Testis (tissue), 3 donors: ENCODE measurements around the gene DRD5. TPM values are rescaled to one million over a fixed set of nuclear protein-coding genes. Genes with fewer than 3 reads are reported as not detected.
A peak's percentile ranks its signal among the peaks of the same experiment; 100 is the strongest.

Experiments
- DNase-seq: peaks from one replicate; pipeline ENCODE4 v3.0.0-alpha.2; 2019
- H3K27ac ChIP-seq, 2 donors: fragments of 200-600 bp; sonication (generic); one replicate each; pipeline ENCODE4 v1.5.1; 2019
- H3K27me3 ChIP-seq: fragments of 200-600 bp; sonication (generic); one replicate; pipeline ENCODE4 v1.5.1; 2019
- H3K36me3 ChIP-seq: fragments of 200-600 bp; sonication (generic); one replicate; pipeline ENCODE4 v1.5.1; 2017; ENCODE audit warnings: low read depth; ENCODE audit errors: missing control alignments
- H3K4me1 ChIP-seq: fragments of 200-600 bp; sonication (generic); one replicate; pipeline ENCODE4 v1.5.1; 2019
- H3K4me3 ChIP-seq, 2 donors: fragments of 200-600 bp; sonication (generic); one replicate each; pipeline ENCODE4 v1.5.1; 2017 to 2019
- H3K9me3 ChIP-seq: fragments of 200-600 bp; sonication (generic); one replicate; pipeline ENCODE4 v1.5.1; 2017
- CTCF ChIP-seq, 3 experiments: fragments of 450-650 bp in 2 of 3; fragments of 200-600 bp in 1 of 3; sonication (generic) in 1 of 3; IDR thresholded peaks; one replicate each; pipeline ENCODE4 v1.5.1; 2016 to 2019; ENCODE audit warnings: antibody characterized with exemption in 3 of 3, mild to moderate bottlenecking in 2 of 3, moderate library complexity in 1 of 3
- POLR2A ChIP-seq: fragments of 450-650 bp; IDR thresholded peaks from one replicate; pipeline ENCODE4 v1.6.1; 2017; ENCODE audit warnings: antibody characterized with exemption, mild to moderate bottlenecking, moderate library complexity
- WGBS, 2 donors: methylation state at CpG; one replicate each; pipeline ENCODE4 v1.1.5; 2018; 5-methylcytosine and 5-hydroxymethylcytosine counted together
- intact Hi-C: fragments of 100-400 bp; cut with DNase I; formaldehyde crosslinking; loops from one replicate; pipeline ENCODE4 v1.15.1; 2023; ENCODE audit warnings: low total_unique reads
- polyA plus RNA-seq: library from polyadenylated mRNA; stranded (reverse); fragments of 350-450 nt; fragmentation: Illumina TruSeq; extraction: RNeasy Lipid Tissue Mini Kit (QIAGEN cat#74804); gene quantifications from one replicate; pipeline ENCODE4 v1.2.3, GENCODE V29; 2014; ENCODE audit warnings: low read depth, low replicate concordance; ENCODE audit not compliant: insufficient read depth
- total RNA-seq, 2 donors: library from RNA; depleted of rRNA; stranded (reverse); fragments of >200 nt; gene quantifications; one replicate each; pipeline ENCODE4 v1.2.3, GENCODE V29; 2016

The DRD5 gene
- total and polyA plus RNA-seq, 3 donors from 2014 or later = 0.34 to 0.39 TPM; not detected in 1

GRCh38 chr4:9758641-9759317, 22.7 kb upstream of the DRD5 start:
- Histone ChIP-seq H3K27me3 (no peaks in the 10 kb centered on the region), H3K9me3 (no peaks in the 10 kb centered on the region), H3K4me3 (no peak overlapping the region), H3K4me1 (no peaks in the 10 kb centered on the region), H3K36me3 (no peaks in the 10 kb centered on the region), H3K27ac (no peak overlapping the region)
- 31 to 45% methylated on average over 6 to 32 of the region's 32 CpGs for WGBS, 2 donors
- no peak for TF ChIP-seq POLR2A
- no peak for TF ChIP-seq CTCF (IDR thresholded peaks at IDR 0.05)
- intact Hi-C loops = no loop called here
- DNase-seq = no peak

- Histone ChIP-seq H3K27me3 (no peaks in the 10 kb centered on the region), H3K4me3 (no peak overlapping the region), H3K4me1 (no peaks in the 10 kb centered on the region), H3K27ac (no peak overlapping the region), H3K9me3 (no peaks in the 10 kb centered on the region), H3K36me3 (no peaks in the 10 kb centered on the region)
- DNase-seq = peak; percentile 76
- TF ChIP-seq POLR2A (no peak), CTCF (IDR thresholded peaks at IDR 0.05) (peak; percentile 47 to 65 (median 47))
- intact Hi-C loops = loop anchor here (5.0 to 10.0 kb wide), 2 partner anchors 122 to 249 kb away; no protein-coding TSS in a partner anchor
- 41 to 42% methylated on average over 11 of the region's 11 CpGs for WGBS, 2 donors
Measured at GRCh38 chr4:9762823-9763475, 18.5 kb upstream of the DRD5 start.

- 76 to 84% methylated on average over 5 of the region's 5 CpGs for WGBS, 2 donors
- intact Hi-C loops = loop anchor here (5.0 to 10.0 kb wide), 2 partner anchors 121 to 248 kb away; no protein-coding TSS in a partner anchor
Measured at GRCh38 chr4:9764155-9764696, 17.2 kb upstream of the DRD5 start.

GRCh38 chr4:9765091-9765490, 16.3 kb upstream of the DRD5 start:
- peak; percentile 76 for DNase-seq
- TF ChIP-seq POLR2A = no peak
- TF ChIP-seq CTCF (IDR thresholded peaks at IDR 0.05) = peak; percentile 36 to 53 (median 48)
- intact Hi-C loops = loop anchor here (10.0 kb wide), 1 partner anchor 120 kb away; no protein-coding TSS in a partner anchor
- 40 to 58% methylated on average over 8 of the region's 9 CpGs for WGBS, 2 donors
- no peaks in the 10 kb centered on the region for H3K9me3 ChIP-seq
- no peaks in the 10 kb centered on the region for H3K36me3 ChIP-seq
- H3K27ac ChIP-seq = no peak overlapping the region
- no peaks in the 10 kb centered on the region for H3K27me3 ChIP-seq
- H3K4me1 ChIP-seq = no peaks in the 10 kb centered on the region
- no peak overlapping the region for H3K4me3 ChIP-seq

More at GRCh38 chr4:9764155-9764696, 17.2 kb upstream of the DRD5 start:
- DNase-seq = no peak
- Histone ChIP-seq H3K27ac (no peak overlapping the region), H3K9me3 (no peaks in the 10 kb centered on the region), H3K4me1 (no peaks in the 10 kb centered on the region), H3K4me3 (no peak overlapping the region), H3K36me3 (no peaks in the 10 kb centered on the region), H3K27me3 (no peaks in the 10 kb centered on the region)
- no peak for TF ChIP-seq POLR2A
- TF ChIP-seq CTCF (IDR thresholded peaks at IDR 0.05) = no peak
